GM18498 (cell line): ENCODE measurements around the gene TRAPPC11.
"Not testable (repeated sequence)": the region's sequence is repeated elsewhere in the genome, so short reads cannot be mapped to it uniquely, and the experiment has no call there.

Experiments used
- ATAC-seq: cut with Tn5 transposase; IDR thresholded peaks from one replicate; pipeline ENCODE4 v1.9.1; 2021; ENCODE audit warnings: mild to moderate bottlenecking, moderate library complexity; ENCODE audit not compliant: unreplicated experiment

Gene TRAPPC11

DNA sequence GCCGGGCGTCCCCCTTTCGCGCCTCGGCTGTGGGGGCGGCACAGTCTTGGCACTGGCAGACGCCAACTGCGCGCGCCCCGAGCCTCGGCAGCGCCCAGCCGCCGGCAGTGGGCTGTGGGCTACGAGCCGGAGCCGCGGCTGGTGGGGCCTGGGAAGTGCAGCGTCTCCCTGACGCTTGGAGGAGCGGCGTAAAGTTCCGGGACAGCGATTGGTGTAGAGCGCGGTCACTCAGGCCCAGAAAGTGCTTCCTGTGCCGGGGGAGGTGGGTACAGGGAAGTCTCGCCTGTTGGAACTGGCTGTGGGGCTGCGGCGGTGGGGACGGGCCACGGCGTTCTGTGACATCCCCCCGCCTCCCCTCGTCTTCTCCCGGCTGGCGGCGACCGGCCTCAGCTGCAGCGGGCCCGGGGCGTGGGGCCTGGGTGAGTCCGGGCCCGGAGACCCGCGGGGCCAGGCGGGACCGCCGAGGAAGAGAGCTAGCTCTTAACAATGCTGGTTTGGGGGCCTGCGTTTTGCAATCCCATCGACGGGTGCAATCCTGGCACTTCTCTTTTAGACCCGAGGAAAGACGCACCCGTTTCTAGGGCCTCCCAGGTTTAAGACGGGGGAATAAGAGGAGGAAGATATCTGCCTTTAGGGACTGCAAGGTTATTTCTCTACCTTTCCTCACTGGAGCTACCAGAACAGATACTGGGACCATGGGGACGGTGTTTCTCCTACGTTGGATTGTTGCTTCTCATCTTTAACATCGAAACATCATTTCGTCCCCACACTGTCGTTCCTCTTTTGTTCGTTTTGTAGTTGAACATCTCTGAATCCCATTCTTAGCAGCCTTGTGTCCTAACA lies at the start of gene TRAPPC11, which contains the start of gene RWDD4:
TSS of gene TRAPPC11 (plus strand) at position 265 of the 843 bp plus-strand sequence. CDS start 4,575 bp downstream, outside the sequence.
TSS of gene RWDD4 (minus strand) at position 157 of the 843 bp plus-strand sequence. CDS start 233 bp downstream, outside the sequence.
- peak; percentile 99 for ATAC-seq

DNA sequence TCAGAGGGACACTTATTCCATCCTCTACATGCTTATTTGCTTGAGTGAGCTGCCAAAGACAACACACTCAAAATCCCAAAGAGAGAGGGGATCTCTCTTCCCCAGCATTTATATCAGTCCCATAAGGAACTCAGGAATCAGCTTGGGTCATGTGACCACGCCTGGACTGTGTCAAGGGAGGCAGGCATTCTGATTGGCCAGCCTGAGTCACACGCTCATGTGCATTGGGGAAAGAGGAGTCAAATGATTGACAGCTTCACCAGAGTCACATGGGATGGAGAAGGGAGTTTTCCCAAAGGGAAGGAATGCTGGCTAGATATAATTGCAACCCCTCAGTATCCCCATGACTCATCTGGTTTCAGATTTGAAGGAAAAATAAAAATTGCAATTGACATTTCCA lies 49.1 kb upstream of the TRAPPC11 start:
- ATAC-seq = no peak

DNA sequence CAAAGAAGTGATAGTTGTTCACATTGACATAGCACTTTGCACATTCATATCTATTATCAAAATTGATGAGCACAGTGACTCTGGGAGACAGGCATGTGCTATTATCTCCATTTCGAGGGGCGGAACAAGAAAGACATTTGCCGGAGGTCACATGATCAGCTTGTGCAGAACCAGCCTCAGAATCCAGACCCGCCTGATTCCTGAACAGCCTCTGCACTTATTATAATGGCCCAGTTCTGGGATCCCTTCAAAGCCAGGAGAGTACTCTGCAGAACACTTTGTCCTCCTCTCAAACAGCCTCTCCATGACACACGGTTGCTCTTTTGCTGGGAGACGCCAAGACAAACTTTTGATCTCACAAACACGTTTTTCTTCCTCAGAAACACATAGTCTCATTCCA lies 48.5 kb upstream of the TRAPPC11 start:
- no peak for ATAC-seq

DNA sequence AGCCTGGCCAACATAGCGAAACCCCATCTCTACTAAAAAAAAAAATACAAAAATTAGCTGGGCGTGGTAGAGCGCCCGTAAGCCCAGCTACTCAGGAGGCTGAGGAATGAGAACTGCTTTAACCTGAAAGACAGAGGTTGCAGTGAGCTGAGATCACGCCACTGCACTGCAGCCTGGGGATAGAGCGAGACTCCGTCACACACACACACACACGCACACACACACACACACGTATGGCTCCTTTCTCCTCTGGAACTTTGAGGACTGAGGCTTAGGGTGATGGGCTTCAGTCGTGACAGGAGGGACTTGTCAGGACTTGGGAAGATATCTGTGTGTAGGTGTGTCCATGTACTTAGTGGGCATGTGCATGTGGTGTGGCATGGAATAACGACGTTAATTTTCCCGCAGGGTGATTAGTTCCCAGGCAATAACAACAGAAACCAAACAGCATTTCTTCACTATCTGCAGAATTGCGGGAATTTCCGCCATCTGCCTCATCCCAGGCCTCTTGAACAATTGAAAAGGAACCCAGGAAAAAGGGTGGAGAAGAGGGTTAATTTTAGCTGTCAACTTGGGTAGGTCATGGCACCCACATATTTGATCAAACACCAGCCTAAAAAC lies 47.8 kb upstream of the TRAPPC11 start:
- no peak for ATAC-seq

DNA sequence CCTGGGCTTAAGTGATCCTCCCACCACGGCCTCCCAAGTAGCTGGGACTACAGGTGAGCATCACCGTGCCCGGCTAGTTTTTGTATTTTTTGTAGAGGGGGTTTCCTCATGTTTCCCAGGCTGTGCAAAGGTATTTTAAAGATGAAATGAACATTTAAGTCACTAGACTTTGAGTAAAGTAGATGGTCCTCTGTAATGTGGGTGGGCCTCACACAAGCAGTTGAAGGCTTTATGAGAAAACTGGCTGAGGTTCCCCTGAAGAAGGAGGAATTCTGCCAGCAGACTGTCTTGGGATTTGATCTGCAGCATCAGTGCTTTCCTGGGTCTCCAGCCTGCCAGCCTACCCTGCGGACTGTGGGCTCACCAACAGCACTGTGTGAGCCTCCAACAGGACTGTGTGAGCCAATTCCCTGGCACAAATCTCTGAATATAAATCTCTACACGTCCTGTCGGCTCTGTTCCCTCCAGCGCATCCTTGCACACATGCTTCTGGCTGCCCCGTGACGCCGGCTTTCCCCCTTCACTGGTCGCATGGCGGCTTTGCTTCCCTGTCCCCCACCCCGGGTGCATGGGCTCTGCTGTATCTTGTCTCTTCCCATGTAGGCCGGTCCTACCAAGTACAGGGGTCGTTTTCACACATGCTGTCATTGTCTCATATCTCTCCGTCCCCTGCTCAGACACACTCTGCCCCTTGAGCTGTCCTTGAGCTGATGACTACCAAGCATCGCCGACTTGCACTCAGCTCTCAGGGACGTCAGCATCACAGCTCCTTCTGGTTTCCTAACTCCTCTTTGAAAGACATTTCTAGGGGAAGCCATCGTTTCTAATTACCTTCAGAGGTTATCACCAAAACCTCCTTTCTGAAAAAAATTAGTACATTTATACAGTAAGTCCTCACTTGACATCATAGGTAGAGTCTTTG lies 46.5 kb upstream of the TRAPPC11 start:
- no peak for ATAC-seq

DNA sequence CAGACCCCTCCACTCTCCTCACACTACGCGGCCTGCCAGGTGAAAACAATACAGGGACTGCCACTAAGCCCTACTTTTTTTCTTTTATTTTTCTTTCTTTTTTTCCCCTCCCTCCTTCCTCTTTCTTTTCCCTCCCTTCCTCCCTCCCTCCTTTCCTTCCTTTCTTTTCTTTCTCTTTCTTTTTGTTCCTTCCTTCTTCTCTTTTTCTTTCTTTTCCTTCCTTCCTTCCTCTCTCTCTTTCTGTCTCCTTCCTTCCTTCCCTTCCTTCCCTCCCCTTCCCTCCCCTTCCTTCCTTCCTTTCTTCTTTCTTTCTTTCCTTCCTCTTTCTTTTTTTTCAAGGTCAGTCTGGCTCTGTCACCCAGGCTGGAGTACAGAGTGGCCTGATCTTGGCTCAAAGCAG lies 42.0 kb upstream of the TRAPPC11 start:
- no peak for ATAC-seq

DNA sequence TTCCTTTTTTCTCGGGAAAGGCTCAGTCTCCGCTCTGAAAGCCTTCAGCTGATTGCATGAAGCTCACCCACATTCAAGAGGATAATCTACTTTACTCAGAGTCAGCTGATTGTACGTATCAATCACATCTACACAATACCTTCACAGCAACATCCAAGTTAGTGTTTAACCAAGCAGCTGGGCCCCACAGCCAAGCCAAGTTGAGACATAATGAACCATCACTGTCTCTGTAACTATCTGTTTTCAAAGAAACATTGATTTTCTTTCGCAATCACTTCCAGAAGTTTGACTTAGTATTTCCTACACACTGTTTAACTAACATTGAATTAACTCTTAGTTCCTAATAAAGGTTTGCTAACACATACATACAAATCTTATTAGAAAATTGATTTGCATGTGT lies 40.4 kb upstream of the TRAPPC11 start:
- ATAC-seq = no peak

DNA sequence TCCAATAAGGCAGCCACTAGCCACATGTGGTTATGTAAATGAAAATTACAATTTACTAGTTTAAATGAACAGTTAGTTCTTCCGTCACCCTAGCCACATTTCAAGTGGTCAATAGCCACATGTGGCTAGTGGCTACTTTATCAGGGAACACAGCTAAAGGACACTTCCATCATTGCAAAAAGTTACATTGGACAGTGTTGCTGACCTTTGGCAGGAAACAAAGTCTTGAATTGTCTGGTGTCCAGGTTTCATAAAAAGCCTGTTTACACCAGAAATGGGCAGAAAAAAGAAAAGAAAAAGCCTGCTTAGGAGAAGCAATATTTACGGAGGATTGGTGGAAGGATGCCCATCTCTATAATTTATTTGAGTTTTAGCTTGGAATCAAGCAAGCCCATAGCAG lies 38.7 kb upstream of the TRAPPC11 start:
- no peak for ATAC-seq

DNA sequence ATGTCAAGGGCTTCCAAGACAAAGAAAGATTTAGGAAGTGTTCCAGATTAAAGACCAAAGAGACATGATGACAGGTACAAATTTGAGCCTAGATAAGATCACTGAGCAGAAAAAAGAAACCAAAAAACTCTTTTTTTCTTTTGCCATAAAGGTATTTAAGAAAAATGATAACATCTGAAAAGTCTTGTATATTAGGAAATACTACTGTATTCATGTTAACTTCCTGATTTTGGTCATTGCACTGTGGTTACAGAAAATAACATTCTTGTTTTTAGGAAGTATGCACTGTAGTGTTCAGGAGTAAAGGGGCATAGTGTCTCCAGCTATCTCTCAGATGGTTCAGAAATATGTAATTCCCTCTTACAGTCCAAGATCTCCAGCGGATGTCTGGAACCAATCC lies 37.2 kb upstream of the TRAPPC11 start:
- ATAC-seq = no peak

DNA sequence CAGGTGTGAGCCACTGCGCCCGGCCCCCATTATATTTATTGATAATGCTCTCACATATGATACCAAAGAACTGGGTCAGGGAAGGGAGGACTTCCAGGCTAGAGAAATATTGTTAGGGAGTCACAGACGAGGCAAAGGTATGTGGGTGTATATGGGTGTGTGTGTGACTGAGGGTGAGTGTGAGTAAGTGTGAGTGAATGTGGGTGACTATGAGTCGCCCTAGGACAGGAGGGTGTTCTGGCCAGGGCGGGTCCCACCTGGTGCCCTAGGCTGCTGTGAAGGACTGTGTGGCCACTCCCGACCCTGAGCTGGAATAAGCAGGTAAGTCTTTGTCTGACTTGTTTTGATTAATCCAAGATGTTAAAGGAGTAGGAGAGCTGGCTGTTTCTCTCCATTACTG lies 34.5 kb upstream of the TRAPPC11 start:
- no peak for ATAC-seq

DNA sequence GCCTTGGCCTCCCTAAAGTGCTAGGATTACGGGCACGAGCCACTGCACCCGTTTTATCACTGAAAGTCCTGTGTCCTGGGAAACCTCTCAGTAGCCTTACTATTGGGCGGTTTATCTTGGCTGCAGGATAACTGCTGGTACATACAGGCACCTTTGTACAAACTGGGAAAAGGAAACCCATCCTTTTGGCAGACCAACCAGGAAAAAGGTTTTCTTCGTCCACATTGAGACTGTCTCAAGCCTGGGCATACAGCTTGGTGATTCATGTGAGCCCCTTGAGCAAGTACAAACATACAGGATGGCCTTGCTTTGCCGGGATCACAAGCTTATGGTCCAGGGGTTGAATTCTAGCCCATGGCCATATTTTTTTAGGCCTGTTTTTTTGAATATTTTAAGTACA lies 32.9 kb upstream of the TRAPPC11 start:
- no peak for ATAC-seq

DNA sequence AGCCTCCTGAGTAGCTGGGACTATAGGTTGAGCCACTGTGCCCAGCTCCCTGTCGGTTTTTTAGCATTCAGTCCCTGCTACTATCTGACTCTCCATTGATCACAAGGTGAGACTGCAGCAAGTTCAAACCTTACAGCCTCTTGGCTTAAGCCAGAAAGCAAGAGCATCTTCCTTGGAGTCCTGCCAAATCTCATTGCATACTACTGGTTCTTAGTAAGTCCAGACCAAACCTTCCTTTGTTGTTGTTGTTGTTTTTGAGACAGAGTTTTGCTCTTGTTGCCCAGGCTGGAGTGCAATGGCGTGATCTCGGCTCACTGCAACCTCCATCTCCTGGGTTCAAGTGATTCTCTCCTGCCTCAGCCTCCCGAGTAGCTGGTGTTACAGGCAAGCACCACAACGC lies 31.8 kb upstream of the TRAPPC11 start:
- ATAC-seq = not testable (repeated sequence)

DNA sequence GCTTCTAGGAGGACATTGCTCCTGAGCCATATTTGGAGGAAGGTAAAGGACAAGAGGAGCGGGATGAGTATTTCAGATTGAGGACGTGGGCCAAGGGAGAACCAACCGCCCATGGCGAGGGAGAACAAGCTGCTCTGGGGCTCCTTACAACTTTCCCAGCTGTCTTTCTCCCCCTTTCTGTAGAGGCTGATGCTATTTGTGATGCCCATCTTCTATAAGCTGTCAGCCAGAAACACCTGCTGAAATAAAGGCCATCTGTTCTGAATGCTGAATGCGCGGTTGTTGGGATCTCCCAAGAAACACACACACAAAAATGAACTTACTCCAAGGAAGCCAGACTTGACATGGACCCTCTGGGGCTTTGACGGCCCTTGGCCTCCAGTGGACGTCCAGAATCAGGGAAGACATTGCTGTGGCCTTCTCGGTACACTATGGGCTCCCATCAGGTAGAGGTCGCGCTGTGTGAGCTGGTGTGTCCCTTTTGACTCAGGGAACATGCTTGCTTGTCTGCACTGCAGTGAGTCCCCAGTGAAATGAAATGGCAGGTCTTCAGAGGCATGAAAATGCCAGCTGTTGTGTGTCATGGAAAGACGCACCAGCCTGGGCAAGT lies 31.0 kb upstream of the TRAPPC11 start:
- no peak for ATAC-seq

DNA sequence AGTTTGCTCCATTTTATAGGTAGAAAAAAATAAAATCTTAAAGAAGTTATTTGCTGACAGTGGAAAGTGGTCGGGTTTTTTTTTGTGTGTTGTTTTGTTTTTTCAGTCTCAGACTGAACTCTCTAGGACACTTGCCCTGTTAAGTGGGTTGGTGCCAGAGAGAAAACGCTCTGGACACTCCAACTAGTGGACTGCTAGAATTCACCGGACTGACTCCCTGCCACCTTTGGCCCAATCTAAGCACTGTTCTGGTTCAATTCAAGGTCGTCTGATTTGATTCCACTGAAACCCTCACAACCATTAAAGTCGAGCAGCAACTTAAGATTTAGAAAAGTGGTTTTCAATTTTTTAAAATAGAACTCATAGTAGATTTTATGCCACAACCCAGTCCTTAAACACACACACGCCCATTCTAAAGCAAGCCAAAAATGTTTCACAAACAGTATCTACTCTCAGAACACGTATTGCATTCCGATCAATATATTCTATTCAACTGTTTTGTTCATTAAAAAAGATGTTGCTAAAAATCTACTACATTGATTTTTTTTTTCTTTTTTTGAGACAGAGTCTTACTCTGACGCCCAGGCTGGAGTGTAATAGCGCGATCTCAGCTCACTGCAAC lies 27.4 kb upstream of the TRAPPC11 start:
- no peak for ATAC-seq

DNA sequence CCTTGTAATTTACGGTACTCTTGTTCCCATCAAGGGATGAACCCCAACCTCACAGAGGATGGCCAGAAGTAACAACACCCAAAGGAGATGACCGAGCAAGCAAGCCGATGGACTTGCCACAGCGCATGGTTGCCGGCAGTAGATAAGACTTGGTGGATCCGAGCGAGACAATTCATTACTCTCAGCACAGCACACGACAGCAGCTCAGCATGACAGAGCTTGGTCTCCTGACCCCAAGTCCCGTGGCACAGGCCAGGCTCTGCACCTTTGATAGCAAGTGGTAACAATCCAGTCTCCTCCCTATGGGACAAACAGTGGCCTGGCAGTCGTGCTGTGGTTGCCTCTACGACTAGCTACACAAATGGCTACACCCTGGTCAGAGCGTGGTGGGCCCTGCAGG lies 26.4 kb upstream of the TRAPPC11 start:
- no peak for ATAC-seq

DNA sequence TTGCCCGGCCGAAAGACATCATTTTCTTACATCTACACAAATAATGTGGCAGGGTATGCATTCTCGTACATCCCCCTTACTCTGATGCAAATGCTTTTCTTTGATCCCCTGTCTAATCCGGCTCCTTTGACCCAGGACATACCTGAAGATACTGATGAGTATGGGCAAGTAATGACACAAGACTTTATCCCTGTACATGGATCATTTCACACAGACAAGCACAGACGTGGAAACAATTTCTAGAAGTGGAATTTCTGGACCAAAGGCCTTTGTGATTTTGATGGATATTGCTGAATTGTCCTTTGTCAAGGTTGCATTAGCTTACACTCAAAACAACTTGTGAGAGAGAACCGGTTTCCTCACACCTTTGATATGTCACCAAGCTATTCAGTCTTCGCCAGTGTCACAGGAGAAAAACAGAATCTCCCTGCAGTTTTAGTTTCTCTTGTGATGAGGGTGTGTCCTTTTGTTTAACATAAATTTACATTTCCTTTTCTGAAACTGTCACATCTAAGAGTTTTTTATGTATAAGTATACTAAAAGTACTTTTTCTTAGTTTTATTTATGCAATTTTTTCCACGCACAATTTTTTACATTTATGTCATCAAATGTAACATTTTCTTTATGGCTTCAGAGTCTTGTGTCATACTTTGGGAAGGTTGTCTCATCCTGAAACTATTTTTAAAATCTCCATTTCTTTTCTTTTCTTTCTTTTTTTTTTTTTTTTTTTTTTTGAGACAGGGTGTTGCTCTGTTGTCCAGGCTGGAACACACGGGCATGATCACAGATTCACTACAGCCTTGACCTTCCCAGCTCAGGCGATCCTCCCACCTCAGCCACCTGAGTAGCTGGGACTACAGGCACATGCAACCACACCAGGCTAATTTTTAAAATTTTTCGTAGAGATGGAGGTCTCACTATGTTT lies 25.4 kb upstream of the TRAPPC11 start:
- ATAC-seq = no peak

DNA sequence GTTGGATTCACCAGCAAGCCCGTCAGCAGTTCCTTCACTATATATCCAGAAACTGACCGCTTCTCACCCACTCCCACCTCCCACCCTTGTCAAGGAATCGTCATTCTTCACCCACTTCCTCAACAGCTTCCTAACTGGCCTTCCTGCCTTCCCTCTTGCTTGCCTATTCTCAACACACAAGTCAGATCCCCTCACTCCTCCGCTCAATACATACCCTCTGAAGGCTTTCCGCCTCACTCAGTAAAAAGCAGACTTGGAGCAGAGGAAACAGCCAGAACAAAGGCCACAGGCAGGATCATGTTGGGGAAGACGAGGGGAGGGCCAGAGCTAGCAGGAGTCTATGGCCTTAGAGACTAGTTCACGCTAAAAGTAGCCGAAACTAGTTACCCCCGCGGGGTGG lies 23.8 kb upstream of the TRAPPC11 start:
- ATAC-seq = no peak

DNA sequence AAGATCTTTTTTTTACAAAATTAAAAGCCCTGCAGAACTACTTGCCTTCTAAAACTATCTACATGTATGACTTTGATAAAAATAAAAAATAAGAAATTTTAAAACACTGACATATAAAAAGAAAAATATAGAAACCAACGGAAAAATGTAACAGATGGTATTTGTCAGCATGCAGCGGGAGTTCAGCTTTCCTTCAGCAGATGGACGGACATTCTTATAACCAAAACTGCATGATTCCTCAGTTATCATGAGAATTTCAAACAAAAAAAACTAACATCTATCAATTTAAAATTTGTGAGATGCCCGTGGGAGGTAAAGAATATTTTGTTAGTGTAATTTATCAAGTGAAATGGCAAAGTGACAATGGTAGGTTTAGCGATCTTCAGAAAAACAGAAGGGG lies 23.4 kb upstream of the TRAPPC11 start:
- no peak for ATAC-seq

DNA sequence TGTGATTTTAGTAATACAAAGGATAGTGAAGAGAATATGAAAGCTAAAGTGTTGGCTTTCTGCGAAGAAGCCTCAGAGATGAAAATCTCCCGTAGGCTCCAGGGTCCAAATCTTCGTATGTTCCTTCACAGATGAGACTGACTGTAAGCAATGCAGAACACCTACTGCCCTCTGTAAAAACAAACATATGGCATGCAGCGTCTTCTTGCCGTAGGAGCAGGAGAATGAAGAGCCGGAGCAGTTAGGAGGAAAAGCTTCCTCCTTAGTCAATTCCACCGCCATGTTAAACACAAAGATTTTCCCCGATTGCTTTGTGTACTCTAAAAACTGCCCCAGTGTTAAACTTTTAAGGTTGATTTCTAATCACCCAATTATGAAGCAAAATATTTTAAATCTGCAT lies 22.6 kb upstream of the TRAPPC11 start:
- ATAC-seq = no peak
